HG02798 (cell line): ENCODE measurements around the gene WDFY4.

Source experiments
- ATAC-seq: cut with Tn5 transposase; IDR thresholded peaks from one replicate; pipeline ENCODE4 v1.9.1; 2021; ENCODE audit warnings: mild to moderate bottlenecking; ENCODE audit not compliant: unreplicated experiment, poor library complexity

Gene WDFY4

DNA sequence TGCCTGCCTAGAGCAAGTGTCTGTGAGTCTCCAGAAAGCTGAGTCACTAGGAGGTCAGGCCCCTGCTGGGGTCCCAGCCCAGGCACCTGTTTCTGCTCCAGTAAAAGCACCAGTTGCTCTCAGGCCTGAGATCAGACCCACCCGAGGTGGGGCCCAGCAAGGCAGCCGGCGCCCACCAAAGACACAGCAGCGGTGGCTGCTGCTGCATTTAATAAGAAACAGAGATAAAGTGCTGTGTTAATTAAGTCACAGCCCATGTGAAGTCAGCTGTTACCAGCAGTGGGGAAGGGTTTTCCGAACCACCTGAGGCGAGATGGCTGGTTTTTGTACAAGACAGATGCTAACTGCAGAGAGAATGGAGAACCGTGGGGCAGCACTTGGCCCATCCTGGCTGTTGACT, 267.0 kb downstream of the WDFY4 start:
- no peak for ATAC-seq

DNA sequence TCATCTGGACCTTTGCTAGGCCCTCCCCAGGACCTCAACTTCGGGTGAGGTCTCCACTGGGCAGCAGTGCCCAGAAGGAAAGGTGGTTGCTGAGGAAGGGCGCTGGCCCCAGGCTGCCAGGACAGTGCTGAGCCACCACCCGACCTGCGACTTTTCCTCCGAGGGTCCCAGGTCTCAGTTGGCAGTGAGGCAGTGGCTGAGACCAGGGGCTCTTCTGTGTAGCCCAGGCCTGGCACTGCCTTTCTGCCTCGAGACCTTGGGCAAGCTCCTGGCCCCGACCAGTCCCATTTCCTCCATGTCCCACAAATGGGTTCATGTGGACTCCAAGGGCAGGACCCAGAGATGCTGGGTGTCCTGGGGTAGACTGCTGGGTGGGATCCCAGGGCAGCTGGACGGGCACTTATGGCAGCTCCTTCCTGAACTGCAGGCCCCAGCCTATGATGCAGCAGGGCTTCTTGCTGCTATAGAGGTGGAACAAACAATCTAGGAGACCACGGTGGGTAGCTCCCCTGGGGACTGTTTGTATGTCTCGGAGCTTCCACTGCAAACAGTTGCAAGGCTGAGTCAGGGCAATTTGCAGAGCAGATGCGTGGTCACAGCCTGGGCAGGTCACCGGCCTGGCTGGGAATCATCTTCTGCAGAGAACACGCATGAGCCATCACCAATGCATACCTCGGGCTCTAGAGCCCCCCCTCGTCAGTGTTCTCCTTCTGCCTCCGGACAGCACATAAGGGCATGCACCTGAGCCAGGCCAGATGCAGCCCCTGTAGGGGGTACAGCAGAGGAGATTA, 272.9 kb downstream of the WDFY4 start:
- ATAC-seq, result no peak

DNA sequence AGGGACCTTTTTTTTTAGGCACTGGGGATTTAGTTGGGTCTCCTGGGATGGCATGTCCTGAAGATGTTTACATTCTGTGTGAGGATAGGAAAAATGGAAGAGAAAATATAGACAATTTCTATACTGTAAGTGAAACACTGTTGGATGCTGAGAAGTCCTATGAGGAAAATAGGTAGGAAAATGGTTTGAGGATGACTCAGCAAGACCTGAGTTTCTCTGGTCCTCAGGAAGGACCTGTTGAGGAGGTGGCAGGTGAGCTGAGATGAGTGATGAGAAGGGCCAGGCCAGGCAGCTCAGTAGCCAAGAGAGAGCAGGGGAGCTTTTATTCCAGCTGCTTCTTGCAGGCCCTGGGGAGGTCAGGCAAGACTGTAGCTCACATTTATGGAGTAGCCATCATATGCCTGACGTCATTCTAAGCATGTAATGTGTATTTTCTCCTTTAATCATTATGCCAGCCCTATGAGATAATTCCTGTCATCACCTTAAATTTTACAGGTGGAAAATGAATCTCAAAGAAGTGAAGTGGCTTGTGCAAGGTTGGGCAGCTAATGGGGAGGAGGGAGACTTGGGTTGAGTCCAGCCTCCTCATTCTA, 274.0 kb downstream of the WDFY4 start:
- no peak for ATAC-seq

DNA sequence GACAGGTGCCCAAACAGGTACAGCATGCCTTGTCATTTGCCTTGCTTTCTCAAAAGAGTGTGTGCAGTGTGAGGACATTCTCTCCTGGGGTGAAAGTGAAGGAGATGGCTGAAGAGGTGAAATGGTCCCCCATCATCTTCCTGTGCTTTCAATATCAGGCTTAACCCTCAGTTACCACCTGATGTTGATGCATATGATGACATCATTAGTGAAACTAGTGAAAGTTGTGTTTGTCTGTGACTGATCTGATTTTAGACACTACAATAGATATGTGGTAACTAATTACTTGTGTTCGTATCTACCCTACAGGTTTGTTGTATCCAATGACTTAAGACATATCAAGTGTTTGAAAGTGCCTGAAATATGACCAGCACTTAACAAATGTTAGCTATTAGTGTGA, 279.4 kb downstream of the WDFY4 start:
- no peak for ATAC-seq

DNA sequence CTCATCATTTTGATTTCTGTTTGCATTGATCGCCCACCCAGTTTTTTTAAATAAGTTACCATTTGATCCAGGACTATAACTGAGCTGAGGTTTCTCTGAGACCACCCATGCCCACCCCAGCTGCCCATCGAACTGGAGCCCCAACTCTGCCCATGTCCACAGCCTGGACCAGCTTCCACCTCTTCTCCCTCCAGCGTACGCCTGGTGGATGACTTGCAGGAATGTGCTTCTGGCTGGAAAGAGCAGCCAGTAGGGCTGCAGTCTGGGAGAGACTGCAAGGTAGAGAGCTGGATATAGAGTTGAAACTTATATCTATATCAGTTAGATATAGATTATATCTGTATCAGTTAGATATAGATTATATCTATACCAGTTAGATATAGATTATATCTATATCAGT, 280.8 kb downstream of the WDFY4 start:
- no peak for ATAC-seq

DNA sequence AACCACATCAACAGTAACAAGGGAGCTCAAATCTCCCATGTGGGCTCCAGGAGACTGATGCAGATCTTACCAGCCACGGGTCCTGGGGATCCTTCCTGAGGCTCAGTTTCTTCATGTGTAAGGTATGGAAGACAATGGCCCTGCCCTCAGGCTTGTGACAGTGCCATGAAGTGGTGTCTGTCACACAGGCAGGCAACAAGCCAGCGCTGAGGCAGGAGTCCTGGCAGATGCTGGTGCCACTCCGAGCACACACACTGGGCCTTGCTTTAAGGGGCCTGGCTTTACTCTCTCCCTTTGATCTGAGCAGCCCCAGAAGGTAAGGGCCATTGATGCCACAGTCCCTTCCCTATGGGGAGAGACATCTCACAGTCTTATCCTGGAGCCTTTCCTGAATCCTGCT, 283.4 kb downstream of the WDFY4 start:
- no peak for ATAC-seq

DNA sequence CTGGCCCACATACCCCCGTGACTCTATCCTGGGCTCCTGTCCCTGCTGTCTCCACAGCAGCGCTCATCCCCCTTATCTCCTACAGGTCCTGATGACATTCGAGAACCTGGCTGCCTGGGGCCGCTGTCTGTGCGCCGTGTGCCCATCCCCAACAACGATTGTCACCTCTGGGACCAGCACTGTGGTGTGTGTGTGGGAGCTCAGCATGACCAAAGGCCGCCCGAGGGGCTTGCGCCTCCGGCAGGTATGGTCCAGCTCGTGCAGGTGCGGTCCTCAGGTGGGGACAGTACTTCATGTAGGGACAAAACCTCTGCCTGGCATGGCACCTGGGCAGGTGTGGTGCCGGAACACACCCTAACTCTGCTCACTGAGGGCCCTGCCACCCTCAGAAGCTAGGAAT, 285.4 kb downstream of the WDFY4 start:
- no peak for ATAC-seq

DNA sequence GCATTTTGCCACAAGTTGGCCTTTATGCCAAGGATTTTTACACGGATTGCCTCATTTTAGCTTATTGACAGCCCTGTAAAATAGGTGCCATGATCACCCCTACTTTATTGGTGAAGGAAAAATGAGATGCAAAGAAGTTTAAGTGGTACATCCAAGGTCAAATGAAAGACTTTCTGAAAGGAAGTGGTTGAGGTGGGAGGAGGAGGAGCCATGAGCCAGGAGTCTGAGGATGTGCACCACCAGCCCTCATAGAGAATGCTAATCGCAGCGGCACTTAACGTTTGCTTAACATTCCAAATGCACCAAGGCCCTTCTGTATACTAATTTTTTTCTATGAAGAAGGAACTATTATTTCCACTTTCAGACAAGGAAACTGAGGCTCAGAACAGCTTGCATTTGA, 286.0 kb downstream of the WDFY4 start:
- no peak for ATAC-seq

DNA sequence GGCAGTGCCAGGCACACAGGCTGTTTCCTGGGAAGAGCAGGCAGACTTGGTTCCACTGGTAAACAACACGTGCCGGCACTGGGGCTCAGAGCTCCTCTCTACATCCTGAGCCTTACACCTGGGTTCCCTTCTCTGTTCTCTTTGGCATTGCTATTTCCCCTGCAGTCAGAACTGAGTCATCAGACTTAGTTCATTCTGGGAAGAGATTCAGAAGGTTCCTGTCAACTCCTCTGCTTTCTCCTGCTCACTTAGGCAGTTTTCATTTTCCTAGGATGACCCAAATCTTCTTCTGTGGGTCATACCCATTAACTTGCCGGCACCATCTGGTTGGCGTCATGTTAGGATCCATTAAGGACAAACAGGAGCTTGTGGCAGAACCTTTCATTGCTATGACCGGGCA, 288.4 kb downstream of the WDFY4 start:
- no peak for ATAC-seq

DNA sequence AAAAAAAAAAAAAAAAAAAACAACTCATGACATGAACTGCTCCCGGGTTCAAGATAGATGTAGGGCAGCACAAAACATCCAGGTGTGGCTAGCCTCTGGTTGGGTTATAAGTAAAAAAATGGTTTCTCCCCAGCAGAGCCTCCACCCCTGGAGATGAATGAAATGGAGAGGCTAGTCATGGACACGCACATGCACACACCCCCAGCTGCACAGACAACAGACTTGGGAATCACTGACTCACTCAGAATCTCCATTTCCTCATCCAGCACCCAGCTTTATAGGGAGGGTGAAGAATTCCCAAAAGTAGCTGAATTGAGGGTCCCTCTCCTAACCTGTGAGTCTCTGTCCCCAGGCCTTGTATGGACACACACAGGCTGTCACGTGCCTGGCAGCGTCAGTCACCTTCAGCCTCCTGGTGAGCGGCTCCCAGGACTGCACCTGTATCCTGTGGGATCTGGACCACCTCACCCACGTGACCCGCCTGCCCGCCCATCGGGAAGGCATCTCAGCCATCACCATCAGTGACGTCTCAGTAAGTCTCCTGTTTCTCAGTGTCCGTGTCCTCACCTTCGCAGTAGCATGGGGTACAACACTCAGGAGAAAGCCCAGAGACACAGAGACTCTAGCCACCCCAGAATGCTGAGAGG, 290.0 kb downstream of the WDFY4 start:
- no peak for ATAC-seq

DNA sequence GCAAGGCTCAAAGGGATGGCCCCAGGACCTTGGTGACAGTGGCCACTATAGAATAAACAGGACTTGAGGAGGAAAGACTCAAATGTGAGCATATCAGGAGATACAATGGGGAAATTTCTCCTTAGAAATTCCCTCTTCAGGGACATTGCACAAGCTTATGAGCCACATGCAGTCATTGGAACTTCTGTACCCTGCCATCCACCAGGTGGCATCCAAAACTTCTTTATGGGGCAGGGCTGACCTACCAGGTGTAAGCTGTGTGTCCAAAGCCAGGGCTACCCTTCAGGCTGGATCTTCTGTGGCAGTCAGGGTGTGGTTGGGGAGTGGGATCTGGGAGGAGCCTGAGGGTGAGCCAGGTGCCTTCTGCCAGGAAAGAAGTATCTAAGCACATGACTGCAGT, 291.5 kb downstream of the WDFY4 start:
- no peak for ATAC-seq

DNA sequence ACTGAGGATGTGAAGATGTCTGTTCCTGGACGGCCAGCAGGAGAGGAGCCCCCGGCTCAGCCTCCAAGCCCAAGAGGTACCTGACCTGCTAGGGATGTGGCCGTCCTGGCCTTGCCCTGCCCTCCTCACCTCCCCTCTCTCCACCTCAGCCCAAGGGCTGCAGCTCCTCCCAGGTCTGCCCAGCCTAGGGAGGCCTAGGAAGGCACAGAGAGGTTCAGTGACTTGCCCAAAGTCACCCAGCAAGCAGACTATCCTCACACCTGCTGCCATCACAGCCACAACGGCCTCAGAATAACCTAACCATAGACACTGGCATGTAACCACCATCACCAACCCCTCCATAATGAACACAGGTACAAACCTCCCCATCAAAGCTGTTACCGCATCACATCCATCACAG, 293.6 kb downstream of the WDFY4 start:
- ATAC-seq, result no peak

DNA sequence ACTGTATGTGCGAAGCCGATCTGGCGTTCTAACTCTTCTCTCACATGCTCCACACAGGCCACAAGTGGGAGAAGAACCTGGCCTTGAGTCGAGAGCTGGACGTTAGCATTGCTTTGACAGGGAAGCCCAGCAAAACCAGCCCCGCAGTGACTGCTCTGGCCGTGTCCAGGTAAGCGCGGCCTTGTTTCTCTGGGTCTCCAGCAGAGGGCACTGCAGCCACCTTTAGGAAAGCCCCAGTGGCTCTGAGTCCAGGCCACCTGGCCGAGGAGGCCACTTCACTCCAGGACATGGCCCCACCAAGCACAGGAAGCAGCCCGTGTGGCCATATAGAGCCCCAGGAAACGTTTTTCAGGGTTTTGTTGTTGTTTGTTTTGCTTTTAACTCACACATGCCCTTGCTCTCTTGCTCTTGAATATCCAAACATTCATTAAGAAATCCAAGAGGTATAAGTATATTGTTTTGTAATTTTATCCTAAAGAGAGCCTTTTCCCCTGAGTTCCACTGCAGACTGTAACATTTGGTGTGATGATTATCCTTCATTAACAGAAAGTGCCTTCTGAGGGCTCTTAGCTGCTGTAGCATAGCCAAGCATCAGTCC, 296.7 kb downstream of the WDFY4 start:
- ATAC-seq, result no peak

DNA sequence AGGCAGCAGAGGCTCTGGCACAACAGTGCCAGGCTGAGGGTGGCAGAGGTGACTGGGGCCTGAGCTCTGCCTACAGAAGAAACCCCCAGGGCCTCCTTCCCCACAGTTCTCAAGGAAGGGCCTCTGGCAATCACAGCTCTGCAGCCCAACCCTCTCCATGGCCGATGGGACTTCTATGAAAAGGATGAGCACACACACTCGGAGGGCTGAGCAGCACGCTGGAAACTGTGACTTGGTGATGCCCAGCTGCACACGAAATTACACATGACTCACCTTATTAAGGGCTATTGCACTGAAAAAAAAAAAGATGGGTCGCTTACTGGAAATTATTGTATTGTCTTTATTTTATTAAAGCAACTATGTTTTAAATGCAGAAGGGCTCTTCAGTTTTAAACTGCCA, 297.9 kb downstream of the WDFY4 start:
- ATAC-seq, result no peak

DNA sequence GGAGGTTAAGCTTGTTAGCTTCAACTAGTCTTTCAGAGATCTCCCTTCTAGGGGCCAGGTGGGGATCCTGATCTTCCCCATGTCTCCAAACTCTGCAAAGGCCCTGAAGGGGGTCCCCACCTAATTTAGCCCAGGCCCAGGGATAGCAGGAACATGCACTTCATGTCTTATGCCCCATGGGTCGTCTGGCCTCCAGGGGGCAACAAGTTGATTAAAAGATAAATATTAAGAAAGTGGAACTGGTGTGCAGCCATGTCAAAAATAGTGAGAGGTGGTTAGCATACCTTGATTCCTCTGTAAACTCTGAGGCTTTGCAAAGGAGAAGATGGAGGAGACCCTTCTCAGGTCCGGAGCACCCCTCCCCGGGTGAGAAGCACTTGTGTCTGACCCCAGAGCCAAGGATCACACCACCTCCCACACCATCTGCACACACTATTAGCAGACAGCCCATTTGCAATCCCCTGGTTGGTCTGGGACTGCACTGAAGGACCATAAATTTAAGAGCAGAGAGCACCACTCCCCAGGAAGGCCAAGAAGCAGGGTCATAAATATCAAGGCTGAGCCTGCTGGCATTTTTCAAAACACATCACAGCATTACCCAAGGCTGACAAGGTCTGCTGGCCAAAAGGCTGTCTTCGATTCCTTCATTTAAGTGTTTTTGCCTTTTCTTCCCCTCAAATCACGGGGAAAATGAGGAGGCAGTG, 299.1 kb downstream of the WDFY4 start:
- ATAC-seq, result no peak

DNA sequence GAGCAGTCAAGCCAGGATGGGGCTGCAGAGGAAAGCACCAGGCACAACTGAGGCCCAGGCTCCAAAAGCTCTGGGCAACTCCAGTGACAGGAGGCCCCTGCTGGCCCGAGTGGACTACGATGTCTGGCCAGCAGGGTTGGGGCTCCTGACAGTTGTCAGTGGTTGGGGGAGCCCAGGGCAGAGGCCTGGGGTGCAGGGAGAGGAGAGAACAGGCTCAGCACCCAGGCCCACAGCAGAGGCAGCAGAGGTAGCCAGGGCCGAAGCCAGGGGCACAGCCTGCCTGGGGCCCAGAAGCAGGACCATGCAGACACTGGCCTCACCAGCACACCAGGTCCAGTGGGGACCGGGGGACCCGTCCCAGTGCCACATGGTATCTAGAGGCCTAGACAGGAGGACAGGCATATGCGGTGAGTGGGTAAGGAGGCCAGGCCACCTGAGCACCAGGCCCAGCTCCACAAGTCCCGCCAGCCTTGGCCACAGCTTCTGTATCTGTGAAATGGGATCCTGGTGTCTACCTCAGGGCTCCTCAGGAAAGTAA, 301.0 kb downstream of the WDFY4 start:
- ATAC-seq, result no peak

DNA sequence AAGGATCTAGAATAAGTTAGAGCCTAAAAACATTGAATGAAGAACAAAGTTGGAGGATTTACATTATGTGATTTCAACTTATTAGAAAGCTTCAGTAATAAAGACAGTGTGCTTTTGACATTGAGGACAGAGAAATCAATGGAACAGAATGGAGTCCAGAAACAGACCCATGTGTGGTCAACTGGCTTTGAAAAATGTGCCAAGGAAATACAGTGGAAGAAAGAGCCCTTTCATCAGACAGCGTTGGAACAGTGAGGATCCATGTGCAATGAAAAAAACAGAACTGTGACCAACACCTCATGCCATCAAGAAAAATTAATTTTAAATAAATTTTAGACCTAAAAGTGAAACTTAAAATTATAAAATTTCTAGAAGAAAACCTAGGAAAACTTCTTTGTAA, 305.6 kb downstream of the WDFY4 start:
- no peak for ATAC-seq

DNA sequence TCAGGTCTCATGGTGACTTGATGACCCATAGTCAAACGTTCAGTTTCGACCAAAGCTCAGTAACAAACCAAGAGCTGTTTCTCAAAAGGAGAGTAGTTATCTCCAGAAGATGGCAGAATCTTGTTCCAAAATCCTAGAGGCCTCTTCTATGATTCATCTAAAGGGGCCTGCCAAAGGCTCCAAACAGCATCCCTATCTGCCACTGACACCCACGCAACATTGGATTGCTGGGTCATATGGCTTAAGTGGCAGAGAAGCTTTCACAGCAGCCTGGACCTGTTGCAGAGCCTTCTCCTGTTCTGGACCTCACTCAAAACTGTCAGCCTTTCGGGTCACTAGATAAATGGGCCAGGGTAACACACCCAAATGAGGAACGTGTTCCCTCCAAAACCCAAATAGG, 309.0 kb downstream of the WDFY4 start:
- ATAC-seq, result no peak

DNA sequence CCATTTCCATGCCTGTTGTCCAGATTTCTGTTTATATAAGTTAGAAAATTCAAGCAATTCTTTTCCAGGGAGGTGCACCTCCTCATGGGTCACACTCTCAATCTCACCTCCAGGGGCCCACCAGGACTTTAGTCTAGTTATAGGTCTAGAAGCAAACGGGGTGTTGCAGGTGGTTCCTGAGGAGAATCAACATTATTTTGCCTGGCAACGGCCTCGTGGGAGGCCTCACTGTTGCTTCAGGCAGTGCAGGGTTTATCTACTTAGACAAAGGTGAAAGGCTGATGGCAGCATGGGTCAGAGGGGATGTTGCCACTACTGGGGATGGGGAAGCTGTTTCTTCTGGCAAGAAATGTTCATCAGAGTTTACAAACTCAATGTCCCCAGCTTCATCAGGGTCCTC, 311.7 kb downstream of the WDFY4 start:
- no peak for ATAC-seq

DNA sequence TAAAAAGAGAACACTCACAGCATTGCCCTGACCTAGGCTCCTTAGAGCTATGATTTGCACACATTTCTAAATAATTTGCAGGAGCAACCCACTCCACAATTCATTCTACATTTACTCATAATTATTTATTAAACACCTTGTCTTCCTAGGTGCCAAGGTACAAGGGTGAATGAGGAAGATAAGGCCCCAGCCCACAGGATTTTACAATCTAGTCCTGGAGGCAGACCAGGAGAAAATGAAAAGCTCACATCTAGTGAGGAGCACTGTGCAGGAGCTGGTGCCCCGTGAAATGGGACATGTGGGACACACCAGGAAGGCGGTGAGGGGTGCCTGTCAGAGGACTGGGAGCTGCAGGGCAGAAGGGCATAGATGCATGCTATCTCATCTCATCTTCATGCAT, 314.7 kb downstream of the WDFY4 start:
- no peak for ATAC-seq
